Amniotic stem cell (primary cell): ENCODE results near the gene SH3BGR.

ENCODE experiments used
- DNase-seq: peaks from one replicate; lab custom pipeline; 2025; lab: John Stamatoyannopoulos, UW

SH3BGR gene

DNA sequence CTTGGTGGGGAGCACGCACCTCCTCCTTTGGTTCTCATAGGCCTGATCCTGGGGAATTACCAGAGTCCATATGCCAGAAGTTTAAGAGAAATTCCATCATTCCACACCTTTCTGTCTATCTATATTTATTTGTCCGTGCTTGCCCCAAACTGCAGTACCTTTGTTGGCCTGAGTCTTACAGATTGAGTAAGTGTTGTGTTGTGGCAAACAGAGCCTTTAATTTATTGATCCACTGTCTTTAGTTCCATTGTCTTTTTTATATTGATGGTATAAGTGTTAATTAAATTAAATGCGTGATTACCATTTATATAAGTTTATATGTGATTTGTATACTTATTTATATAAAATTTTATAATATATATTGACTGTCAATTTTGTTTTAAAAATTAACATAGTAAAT, 4.9 kb downstream of the SH3BGR start:
- no peak for DNase-seq

DNA sequence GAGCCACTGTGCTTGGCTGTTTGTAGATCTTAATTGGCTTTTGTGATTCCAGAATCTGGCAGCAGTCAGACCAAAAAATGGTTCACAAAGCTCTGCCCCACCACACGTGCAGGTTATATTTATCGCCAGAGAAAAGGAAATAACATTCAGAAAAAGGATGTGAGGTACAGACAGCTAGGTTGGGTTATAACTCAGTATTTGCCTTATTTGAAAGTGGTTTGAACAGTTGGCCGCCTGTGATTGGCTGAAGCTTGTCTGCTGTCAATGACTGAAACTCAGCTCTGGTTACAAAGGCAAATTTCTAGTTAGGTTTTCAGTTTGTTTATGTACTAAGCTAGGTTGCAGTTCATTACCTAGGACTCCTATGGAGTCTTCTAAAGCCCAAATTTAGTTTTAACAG, 9.6 kb downstream of the SH3BGR start:
- DNase-seq, result no peak

DNA sequence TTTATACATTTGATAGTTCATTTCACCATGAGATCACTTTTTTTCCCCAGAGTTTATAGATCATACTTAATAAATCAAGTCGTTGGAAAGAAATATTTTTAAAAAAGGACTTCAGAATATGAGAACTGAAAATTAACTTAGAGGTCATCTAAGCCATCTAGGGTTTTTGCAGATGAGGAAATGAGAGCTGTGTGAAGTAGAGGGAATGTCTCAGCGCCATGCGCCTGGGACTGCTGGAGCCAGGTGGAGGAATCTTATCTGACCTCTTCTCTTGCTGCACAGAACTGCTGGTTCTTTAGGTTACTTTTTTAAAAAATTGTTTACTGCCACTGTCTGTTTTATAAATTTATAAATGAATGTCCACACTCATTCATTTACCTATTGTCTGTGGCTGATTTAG, 11.5 kb downstream of the SH3BGR start:
- no peak for DNase-seq

DNA sequence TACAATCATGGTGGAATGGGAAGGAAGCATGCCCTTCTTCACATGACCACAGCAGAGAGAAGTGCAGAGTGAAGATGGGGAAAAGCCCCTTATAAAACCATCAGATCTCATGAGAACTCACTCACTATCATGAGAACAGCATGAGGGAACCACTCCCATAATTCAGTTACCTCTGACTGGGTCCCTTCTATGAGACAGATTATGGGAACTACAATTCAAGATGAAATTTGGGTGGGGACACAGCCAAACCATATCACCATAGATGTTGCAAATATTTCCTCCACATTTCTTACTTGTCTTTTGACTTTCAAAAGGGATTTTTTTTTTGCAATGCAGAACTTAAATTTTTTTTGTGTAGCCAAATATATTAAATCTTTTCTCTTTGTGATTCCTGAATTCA, 14.8 kb downstream of the SH3BGR start:
- no peak for DNase-seq

DNA sequence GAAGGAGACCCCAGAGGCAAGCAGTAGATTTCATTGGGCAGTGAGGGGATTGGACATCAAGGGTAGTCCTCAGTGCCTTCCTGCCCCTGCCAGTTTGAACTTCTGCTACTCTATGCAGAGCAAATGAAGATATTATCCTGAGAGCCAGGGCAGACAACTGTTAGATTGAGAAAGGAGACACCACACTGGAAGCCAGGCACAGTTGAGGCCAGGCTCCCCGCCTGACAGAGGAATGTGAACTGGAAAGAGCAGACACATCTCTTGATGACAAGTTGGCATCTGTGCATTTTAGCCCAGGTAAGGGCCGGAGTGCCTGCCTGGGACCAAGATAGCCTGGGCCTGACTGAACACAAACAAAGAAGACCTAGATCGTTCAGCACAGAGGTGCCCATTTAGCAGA, 16.0 kb downstream of the SH3BGR start:
- DNase-seq, result no peak

DNA sequence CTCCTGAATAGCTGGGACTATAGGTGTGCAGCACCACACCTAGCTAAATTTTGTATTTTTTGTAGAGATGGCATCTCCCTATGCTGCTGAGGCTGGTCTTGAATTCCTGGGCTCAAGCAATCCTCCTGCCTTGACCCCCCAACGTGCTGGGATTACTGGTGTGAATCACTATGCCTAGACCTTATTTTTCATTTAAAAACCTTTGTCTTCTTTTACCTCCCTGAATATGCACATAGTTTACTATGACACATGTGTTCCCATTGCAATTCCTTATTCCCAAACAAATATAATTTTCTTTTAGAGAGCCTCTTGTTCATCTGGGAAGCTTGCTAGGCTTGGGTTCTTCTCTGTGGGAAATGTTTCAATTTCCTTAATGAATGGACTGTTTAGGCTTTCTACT, 16.8 kb downstream of the SH3BGR start:
- DNase-seq, result no peak

DNA sequence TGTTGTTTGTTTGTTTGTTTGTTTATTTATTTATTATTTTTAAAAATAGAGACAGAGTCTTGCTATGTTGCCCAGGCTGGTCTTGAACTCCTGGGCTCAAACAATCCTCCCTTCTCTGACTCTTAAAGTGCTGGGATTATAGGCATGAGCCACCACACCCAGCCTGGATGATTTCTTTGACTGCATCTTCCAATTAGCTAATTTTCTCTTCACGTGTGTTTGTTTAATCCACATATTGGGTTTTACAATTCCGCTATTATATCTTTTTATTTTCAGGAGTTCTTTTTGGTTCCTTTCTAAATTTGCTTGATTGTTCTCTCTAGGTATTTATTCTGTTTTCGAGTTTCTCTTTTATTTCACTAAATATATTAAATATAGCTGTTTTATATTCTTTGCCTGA, 19.8 kb downstream of the SH3BGR start:
- no peak for DNase-seq

DNA sequence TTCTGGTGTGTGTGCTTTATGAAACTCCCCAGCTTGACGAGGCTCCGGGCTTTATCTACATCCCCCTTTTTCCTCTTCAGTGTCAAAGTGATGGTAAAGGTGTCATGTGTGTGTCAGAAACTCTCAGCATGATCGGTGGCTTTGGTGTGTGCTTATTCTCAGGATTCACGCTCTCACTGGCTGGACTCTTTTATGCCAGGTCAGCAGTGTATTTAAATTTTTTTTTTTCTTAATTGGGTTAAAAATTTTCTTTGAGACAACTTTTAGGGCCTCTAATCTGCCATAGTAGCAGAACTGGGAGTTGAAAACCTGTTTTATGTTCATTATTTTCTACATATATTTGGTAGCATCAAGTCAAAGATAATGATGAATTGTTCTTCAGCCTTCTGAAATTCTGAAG, 21.0 kb downstream of the SH3BGR start:
- DNase-seq, result no peak

DNA sequence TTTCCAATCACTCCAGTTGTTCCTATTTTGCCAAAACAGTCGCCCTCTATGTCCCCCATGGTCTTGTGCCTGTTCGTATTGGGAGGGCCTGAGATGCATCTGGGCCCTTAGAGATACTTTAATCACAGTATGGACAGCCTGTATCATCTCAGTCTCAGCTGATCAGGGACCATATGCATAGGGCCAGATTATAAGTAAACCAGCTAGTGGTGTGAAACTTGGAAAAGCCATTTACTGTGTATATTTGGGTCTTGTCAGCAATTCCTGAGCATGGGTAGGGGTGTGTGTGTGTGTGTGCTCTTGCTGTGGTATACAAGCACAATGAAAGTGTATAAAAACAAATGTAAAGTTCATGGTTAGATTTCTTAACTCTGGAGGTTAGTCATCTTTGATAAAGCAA, 22.8 kb downstream of the SH3BGR start:
- DNase-seq, result no peak

DNA sequence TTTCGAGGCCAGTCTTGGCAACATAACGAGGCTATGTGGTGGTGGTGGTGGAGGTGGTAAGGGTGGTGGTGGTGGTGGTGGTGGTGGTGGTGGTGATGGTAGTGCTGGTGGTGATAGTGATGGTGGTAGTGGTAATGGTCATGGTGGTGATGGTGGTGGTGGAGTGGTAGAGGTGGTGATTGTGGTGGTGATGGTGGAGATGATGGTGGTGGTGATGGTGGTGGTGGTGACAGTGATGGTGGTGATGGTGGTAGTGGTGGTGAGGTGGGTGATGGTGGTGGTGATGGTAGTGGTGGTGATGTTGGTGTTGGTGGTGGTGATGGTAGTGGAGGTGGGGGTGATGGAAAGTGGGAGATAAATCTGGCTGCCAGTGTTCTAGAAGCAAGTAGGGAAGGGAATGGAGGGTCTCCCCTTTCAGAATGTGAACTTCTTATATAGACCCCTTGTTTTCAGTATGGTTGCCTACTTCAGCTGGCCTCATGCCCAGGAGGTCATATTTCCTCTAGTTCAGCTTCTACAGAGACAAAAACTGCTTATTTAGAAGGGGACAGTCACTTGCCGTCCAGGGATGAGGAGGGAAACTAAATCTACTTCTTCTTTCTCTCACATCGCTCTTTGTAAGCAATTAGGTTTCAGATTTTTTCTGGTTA, 27.5 kb downstream of the SH3BGR start:
- DNase-seq, result no peak

DNA sequence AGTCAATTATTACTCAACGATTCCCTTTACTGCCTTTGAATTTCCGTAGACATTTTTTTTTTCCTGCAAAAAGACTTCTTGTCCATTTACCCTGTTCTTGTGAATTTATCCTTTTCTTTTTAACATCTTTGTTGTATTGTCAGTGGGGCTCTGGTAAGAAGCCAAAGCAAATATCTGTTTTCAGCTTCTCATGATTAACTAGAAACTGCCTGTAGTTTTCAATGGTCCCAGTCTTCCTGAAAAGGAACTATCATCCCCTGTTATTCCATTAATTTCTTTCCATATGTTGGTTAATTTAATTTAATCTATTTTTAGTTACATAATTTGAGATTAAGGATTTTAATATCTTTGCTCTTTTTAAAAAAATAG, 28.0 kb downstream of the SH3BGR start:
- no peak for DNase-seq

DNA sequence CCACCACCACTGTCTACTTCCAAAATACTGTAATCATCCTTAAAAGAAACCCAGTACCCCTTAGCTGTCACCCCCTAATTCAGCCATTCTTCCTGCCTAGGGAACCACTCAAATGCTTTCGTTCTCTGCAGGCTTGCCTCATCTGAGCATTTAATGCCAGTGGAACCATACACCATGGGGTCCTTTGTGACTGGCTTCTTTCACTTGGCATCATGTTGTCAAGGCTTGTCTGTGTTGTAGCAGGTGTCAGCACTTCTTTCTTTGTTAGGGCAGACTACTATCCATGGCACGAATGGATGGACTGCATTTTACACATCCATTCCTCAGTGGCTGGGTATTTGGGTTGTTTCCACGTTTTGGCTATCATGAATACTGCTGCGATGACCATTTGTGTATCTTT, 28.5 kb downstream of the SH3BGR start:
- DNase-seq, result no peak

DNA sequence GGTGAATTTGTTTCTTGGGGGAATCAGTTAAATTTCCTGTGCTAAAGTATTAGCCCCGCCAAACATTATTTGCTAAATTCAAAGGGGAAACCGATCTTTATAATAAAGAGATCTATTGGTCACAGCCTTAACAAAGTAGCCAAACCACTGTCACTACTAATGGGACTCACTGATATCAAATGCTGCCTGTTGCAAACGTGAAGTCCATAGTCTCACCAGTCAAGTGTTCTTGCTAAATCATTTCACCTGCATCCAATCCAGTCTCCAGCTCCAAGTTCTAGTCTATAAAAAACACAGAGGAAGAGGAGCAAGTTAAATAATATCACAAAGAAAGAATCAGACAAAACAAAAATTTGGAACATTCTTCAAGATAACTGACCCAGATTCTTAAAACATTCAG, 30.1 kb downstream of the SH3BGR start:
- no peak for DNase-seq

DNA sequence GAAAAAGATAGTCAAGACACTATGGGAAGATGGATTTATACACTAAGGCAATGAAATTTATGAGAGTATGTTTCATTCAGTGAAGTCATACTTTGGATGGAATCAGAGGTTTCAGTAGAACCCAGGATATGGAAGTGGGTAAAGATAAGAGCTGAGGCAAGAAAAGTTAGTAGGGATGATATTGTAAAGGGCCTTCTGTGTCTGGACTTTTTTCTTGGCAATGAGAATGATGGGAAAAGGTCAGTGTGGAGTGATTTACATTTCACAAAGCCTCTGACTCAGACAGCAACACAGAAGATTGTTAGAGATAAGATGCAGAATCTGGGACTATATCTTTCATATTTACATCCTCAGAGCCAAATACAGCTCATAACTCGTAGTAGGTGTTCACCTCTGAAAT, 32.1 kb downstream of the SH3BGR start:
- peak; percentile 26 for DNase-seq

DNA sequence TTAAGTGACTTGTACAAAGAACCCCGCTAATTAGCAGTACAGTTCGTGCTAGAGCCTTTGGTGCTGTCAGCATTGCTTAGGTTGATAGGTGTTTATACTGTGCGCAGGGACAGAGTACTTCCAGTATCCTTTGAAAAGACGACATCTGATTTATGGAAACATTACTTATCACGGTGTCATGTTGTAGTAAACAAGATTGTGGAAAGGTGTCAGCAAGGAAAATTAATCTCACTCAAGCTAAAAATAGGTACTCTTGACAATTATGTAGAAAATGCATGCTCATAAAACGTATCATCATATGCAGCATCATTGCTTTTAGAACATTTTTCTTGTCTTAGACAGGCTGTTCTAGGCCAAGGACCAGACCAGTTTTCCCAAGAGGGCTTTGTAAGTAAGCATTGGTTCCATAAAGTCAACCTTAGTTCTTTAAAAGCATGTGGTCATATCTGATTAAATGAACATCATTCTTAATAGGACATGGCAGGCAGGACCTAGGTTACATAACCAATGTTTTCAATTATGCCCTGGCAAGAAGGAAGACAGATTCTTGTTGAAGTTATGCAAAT, 33.0 kb downstream of the SH3BGR start:
- peak; percentile 33 for DNase-seq

DNA sequence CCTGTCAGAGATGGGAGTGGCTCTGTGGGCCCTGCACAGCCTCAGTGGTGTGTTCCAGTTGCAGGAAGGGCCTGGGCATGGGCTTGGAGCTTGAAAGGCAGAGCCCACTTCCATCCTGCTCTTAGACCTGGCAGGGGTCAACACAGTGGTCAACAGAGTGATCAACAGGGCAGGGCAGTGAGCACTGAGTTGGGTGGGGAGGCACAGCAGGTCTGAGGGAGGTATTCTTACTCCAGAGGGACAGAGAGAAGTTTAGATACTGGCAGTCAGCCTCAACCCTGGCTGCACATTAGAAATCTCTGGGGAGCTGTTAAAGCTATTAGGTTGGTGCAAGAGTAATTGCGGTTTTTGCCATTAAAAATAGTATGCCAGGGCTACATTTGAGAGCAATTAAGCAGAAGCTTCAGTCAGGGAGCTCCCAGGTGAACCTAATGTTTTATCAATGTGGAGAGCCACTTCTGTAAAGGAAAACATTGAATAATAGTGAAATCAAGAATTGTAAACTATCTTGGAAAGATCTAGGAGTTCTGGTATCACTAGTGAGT, 37.7 kb downstream of the SH3BGR start:
- no peak for DNase-seq

DNA sequence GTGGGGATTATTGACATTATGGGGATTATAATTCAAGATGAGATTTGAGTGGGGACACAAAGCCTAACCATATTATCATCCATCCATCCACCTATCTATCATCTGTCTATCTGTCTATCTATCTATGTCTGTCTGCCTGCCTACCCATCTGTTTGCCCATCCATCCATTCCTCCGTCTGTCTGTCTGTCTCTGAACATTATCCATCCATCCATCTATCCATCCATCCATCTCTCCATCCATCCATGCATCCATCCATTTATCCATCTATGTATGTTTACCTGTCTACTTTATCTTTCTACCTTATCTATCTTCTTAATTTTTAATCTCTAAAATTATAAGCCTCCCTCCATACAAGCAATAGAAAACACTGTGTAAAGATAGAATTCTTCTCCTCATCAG, 47.4 kb downstream of the SH3BGR start:
- DNase-seq, result no peak

DNA sequence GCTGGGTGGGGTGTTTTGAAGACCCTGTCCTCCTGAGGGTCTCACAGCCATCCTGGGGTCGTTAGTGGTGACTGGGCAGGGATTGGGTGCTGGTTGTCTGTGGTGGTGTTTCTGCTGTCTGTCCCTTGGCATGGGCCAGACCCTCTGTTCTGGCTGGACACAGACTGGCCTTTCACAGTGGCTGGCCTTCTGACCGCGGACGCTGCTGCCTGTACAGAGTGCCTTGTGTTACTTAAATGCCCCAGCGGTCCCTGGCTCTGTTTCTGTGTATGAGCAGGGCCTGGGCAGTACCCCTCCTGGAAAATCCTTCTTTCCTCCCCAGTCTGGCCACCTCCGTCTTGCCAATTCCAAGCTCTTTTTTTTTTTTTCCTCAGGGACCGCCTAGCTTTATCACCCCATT, 50.9 kb downstream of the SH3BGR start:
- no peak for DNase-seq

DNA sequence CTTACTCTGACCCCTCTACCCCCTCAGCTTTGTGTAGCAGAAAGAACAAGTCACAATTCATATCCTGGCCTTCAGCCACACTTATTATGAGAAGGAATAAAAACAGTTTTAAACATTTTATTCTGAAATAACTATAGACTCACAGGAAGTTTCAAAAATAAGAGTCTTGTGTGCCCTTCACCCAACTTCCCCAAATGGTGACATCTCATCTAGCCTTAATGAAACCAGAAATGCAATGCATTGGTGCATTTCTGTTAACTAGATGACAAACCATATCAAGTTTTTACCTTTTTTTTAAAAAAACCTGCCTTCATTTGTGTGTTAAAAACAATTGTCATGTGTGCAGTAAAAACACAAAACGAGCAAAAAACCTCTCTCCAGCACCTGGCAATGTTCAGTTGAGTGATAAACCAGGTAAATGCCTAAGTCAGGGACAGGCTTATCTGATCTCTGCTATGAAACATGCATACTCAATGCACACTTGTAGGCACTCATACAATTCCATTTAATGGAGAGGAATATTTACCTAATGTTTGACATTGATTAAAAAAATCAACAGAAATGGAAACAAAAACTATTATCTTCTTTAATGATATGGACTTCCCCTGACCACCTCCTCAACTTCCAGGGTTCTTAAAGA, 51.5 kb downstream of the SH3BGR start:
- no peak for DNase-seq

DNA sequence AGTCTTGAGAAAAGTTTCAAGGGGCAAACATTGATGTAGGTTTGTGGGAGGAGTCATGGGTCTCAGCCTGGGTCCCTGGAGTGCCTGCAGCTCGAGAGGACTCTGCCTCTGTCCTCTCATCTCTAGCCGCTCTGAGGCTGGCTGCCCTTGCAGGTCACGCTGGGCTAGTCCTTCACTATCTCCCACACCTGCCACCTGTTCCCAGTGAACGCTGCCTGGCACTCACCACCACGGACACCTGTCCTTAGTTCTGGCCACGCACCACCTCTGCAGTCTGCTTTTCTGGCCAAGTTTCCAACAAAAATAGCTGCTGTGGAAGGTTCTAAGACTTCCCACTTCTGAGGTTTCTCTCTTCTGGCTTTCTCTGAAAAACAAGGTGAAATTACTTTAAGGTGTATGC, 52.5 kb downstream of the SH3BGR start:
- no peak for DNase-seq

DNA sequence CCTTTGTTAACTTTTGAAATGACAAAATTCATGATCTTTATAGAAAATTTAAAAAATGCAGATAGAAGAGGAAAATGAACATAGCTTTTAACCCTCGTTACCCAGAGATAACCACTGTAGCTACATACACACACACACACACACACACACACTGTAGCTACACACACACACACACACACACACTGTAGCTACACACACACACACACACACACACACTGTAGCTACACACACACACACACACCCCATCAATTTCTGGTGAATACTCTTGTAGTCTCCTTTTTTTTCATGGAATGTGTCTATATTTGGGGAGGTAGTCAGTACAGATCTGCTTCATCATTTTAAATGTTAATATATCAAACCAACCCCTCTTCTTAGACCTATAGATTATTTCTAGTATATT, 58.5 kb downstream of the SH3BGR start:
- DNase-seq, result no peak

DNA sequence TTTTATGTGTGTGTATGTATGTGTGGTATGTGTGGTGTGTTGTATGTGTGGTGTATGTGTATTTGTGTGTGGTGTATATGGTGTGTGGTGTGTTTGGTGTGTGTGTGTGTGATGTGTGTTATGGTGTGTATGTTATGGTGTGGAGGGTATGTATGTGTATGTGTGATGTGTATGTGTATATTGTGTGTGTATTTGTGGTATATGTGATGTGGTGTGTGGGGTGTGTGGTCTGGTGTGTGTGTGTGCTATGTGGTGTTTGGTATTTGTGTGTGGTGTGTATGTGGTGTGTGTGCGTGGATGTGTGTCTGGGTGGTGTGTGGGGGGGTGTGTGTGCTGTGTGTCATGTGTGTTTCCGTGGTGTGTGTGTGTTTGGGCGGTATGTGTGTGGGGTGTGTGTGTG, 59.3 kb downstream of the SH3BGR start:
- no peak for DNase-seq

DNA sequence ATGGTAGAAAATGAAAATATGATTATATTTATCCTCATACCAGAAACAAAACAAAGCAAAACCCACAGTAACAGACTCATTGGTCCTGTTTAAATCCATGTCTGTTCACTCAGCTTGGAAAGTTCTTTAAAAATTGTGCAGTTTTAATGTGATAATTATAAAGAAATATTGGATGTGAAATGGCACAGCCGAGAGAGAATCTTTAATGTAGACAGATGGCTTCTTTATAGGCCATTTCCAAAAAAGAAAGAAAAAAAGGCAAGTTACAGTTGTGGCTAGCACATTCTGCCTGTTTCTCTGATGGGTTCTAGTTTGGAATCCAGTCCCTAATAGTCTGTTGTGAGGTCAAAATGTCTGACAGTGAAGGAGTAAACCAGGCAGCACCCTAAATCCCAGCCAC, 62.0 kb downstream of the SH3BGR start:
- no peak for DNase-seq
